Measurements from ENCODE around the gene CSF3R. TPM values are rescaled to one million over a fixed set of nuclear protein-coding genes. Genes with fewer than 3 reads are reported as not detected.

CSF3R gene
- total and polyA plus RNA-seq, 2 of the 4 experiments (the other 2 are of a cell fraction): not detected

DNA sequence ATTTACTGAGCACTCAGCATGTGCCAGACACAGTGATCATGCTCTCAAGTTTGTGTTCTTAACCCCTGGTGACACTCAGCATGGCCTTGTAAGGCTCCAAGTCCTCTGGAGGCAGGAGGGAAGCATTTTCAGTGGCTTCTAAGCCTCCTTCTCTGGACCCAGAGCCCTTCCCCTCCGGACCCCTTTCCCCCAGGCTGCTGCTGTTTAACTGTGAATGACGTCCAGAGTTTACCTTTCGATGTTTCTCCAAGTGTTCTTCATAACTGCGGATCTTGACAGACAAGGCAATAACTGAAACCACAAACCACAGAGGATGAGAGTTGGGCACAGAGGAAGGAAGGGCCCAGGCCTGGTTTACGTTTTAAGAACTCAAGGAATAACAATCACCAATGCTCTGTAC is 25.0 kb downstream of the CSF3R start:
- Histone ChIP-seq H3K14ac (replicated peaks; ENCODE audit: low read depth, low read length) (no peak overlapping the region), H3K9me3 (ENCODE audit: control insufficient read depth, insufficient read depth, low read length) (no peaks in the 10 kb centered on the region), H3K9me1 (ENCODE audit: insufficient read depth, low read length) (peaks cover 8% of the 10 kb centered on the region), H4K91ac (ENCODE audit: insufficient read depth, low read depth, low read length) (no peak overlapping the region), H3K36me3 (ENCODE audit: control insufficient read depth, insufficient read depth, low read length) (peaks cover 49% of the 10 kb centered on the region), H4K8ac (ENCODE audit: low read depth in 2 of 2, low read length in 2 of 2) (no peak overlapping the region), H3K4me1 (ENCODE audit: control insufficient read depth, insufficient read depth, low read length) (no peaks in the 10 kb centered on the region), H3K23ac (ENCODE audit: low read depth, low read length) (no peak overlapping the region), H3K4me2 (ENCODE audit: low read depth, low read length) (no peak overlapping the region), H3K79me1 (ENCODE audit: low read depth in 1 of 2, low read length in 2 of 2) (peaks cover 5 to 18% of the 10 kb centered on the region in 2 experiments; a peak in 3 of 4 replicates), H2AFZ (replicated peaks; ENCODE audit: low read length, poor library complexity) (no peak overlapping the region), H3K27me3 (ENCODE audit: control insufficient read depth, insufficient read depth, low read length) (no peaks in the 10 kb centered on the region), H3K56ac (ENCODE audit: extremely low read depth, insufficient read depth, low read length) (no peak overlapping the region), H2AK9ac (replicated peaks; ENCODE audit: low read depth, low read length, poor library complexity) (no peak overlapping the region), H2BK5ac (ENCODE audit: low read depth, low read length, poor library complexity, severe bottlenecking) (no peak overlapping the region), H2AK5ac (ENCODE audit: low read depth, low read length) (no peak overlapping the region), H3K4me3 (ENCODE audit: insufficient read depth, low read depth, low read length) (no peak overlapping the region), H3K18ac (ENCODE audit: low read depth, low read length) (no peak overlapping the region), H2BK15ac (ENCODE audit: low read depth, low read length) (no peak overlapping the region), H2BK120ac (ENCODE audit: low read depth, low read length) (no peak overlapping the region), H4K20me1 (ENCODE audit: insufficient read depth, low read length) (no peaks in the 10 kb centered on the region), H3K4ac (ENCODE audit: low read depth, low read length) (no peak overlapping the region), H4K5ac (ENCODE audit: low read depth, low read length) (no peak overlapping the region), H3K27ac (ENCODE audit: insufficient read depth, low read length) (no peak overlapping the region), H3K9ac (ENCODE audit: low read depth, low read length) (no peak overlapping the region), H2BK20ac (ENCODE audit: low read depth, low read length) (no peak overlapping the region)
- no peak for TF ChIP-seq NFE2L2 (IDR thresholded peaks at IDR 0.05; ENCODE audit: low read depth, low read length)
- no peak for TF ChIP-seq POLR2A (IDR thresholded peaks at IDR 0.05; ENCODE audit: low read depth, low read length)
- TF ChIP-seq, protein P1, sequence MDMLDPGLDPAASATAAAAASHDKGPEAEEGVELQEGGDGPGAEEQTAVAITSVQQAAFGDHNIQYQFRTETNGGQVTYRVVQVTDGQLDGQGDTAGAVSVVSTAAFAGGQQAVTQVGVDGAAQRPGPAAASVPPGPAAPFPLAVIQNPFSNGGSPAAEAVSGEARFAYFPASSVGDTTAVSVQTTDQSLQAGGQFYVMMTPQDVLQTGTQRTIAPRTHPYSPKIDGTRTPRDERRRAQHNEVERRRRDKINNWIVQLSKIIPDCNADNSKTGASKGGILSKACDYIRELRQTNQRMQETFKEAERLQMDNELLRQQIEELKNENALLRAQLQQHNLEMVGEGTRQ (IDR thresholded peaks at IDR 0.05; ENCODE audit: low read depth, low read length): no peak
- no peak for TF ChIP-seq RFX5 (IDR thresholded peaks at IDR 0.05; ENCODE audit: low read depth, low read length)
- no peak for TF ChIP-seq MXI1 (IDR thresholded peaks at IDR 0.05; ENCODE audit: borderline replicate concordance, low read depth, low read length)
- no peak for TF ChIP-seq CHD1 (IDR thresholded peaks at IDR 0.05; ENCODE audit: low read depth, low read length)
- WGBS, 2 experiments (ENCODE audit: extremely low coverage in 2 of 2, insufficient read length in 1 of 2): no CpG with 5 or more reads among the region's 5 CpGs
- no peak for ATAC-seq (ENCODE audit: low read depth)
- no TSS peak for BruUV-seq (replicated peaks)
- ChIA-PET POLR2A (ENCODE audit: unreplicated experiment) (no interaction called here), CTCF (no interaction called here)
- dilution Hi-C loops (cut with HindIII; ENCODE audit: low sequenced_read_pairs, unreplicated experiment) (no loop called here), in situ Hi-C loops (cut with MboI; ENCODE audit: low sequenced_read_pairs) (loop anchor here (25.0 kb wide), 1 partner anchor 1555 kb away; the partner anchor contains the start of genes FHL3 and UTP11), intact Hi-C loops (cut with micrococcal nuclease) (no loop called here)
- no peak for DNase-seq

Measured in IMR-90 (cell line).